ENCODE measurements around the gene RBCK1. TPM values are rescaled to one million over a fixed set of nuclear protein-coding genes. Genes with fewer than 3 reads are reported as not detected.
"Not testable (repeated sequence)": the region's sequence is repeated elsewhere in the genome, so short reads cannot be mapped to it uniquely, and the experiment has no call there.

The RBCK1 gene
- polyA plus RNA-seq, 2 donors = 58.6 to 86.6 TPM

- not testable (repeated sequence) for H3K9me3 ChIP-seq (ENCODE audit: control insufficient read depth in 2 of 2, insufficient read depth in 1 of 2, low read depth in 1 of 2, low read length in 1 of 2); H3K27me3 ChIP-seq (ENCODE audit: control insufficient read depth in 1 of 2, insufficient read depth in 2 of 2, low read length in 2 of 2); H3K4me1 ChIP-seq (ENCODE audit: control insufficient read depth in 2 of 2, insufficient read depth in 2 of 2, low read length in 1 of 2); H3K36me3 ChIP-seq (ENCODE audit: control insufficient read depth in 2 of 2, insufficient read depth in 2 of 2, low read length in 1 of 2); H3K4me3 ChIP-seq (ENCODE audit: low read depth in 1 of 2, low read length in 2 of 2); H3K27ac ChIP-seq (ENCODE audit: low read depth in 2 of 2, low read length in 1 of 2)
- WGBS, 2 donors = 83 to 93% methylated on average over 6 of the region's 6 CpGs
These were observed 68.6 kb downstream of the RBCK1 start for GRCh38 chr20:476561-477249.

GRCh38 chr20:478010-478948, 70.2 kb downstream of the RBCK1 start:
- 85 to 86% methylated on average over 8 of the region's 8 CpGs for WGBS, 2 donors
- peaks cover 6% of the 10 kb centered on the region in 2 donors for H3K36me3 ChIP-seq (ENCODE audit: control insufficient read depth in 2 of 2, insufficient read depth in 2 of 2, low read length in 1 of 2)
- no peaks in the 10 kb centered on the region for H3K27me3 ChIP-seq (ENCODE audit: control insufficient read depth in 1 of 2, insufficient read depth in 2 of 2, low read length in 2 of 2)
- H3K9me3 ChIP-seq (ENCODE audit: control insufficient read depth in 2 of 2, insufficient read depth in 1 of 2, low read depth in 1 of 2, low read length in 1 of 2) = no peaks in the 10 kb centered on the region
- H3K4me3 ChIP-seq (ENCODE audit: low read depth in 1 of 2, low read length in 2 of 2) = no peak overlapping the region
- no peaks in the 10 kb centered on the region for H3K4me1 ChIP-seq (ENCODE audit: control insufficient read depth in 2 of 2, insufficient read depth in 2 of 2, low read length in 1 of 2)
- no peak overlapping the region for H3K27ac ChIP-seq (ENCODE audit: low read depth in 2 of 2, low read length in 1 of 2)

- no peaks in the 10 kb centered on the region for H3K4me1 ChIP-seq (ENCODE audit: control insufficient read depth in 2 of 2, insufficient read depth in 2 of 2, low read length in 1 of 2)
- no peak overlapping the region for H3K27ac ChIP-seq (ENCODE audit: low read depth in 2 of 2, low read length in 1 of 2)
- H3K36me3 ChIP-seq (ENCODE audit: control insufficient read depth in 2 of 2, insufficient read depth in 2 of 2, low read length in 1 of 2) = peaks cover 6 to 11% of the 10 kb centered on the region in 2 donors
- H3K27me3 ChIP-seq (ENCODE audit: control insufficient read depth in 1 of 2, insufficient read depth in 2 of 2, low read length in 2 of 2) = no peaks in the 10 kb centered on the region
- WGBS, 2 donors = 41 to 59% methylated on average over 3 of the region's 3 CpGs
- no peak overlapping the region for H3K4me3 ChIP-seq (ENCODE audit: low read depth in 1 of 2, low read length in 2 of 2)
- H3K9me3 ChIP-seq (ENCODE audit: control insufficient read depth in 2 of 2, insufficient read depth in 1 of 2, low read depth in 1 of 2, low read length in 1 of 2) = no peaks in the 10 kb centered on the region
These were observed 70.9 kb downstream of the RBCK1 start for GRCh38 chr20:478949-479429.

GRCh38 chr20:479487-479886, 71.4 kb downstream of the RBCK1 start:
- Histone ChIP-seq H3K4me1 (ENCODE audit: control insufficient read depth in 2 of 2, insufficient read depth in 2 of 2, low read length in 1 of 2) (no peaks in the 10 kb centered on the region), H3K27ac (ENCODE audit: low read depth in 2 of 2, low read length in 1 of 2) (no peak overlapping the region), H3K4me3 (ENCODE audit: low read depth in 1 of 2, low read length in 2 of 2) (no peak overlapping the region), H3K36me3 (ENCODE audit: control insufficient read depth in 2 of 2, insufficient read depth in 2 of 2, low read length in 1 of 2) (peaks cover 9 to 11% of the 10 kb centered on the region in 2 donors), H3K9me3 (ENCODE audit: control insufficient read depth in 2 of 2, insufficient read depth in 1 of 2, low read depth in 1 of 2, low read length in 1 of 2) (no peaks in the 10 kb centered on the region), H3K27me3 (ENCODE audit: control insufficient read depth in 1 of 2, insufficient read depth in 2 of 2, low read length in 2 of 2) (no peaks in the 10 kb centered on the region)
- WGBS, 2 donors = 65 to 73% methylated on average over 2 of the region's 2 CpGs

GRCh38 chr20:480044-480443, 71.9 kb downstream of the RBCK1 start:
- Histone ChIP-seq H3K27ac (ENCODE audit: low read depth in 2 of 2, low read length in 1 of 2) (no peak overlapping the region), H3K36me3 (ENCODE audit: control insufficient read depth in 2 of 2, insufficient read depth in 2 of 2, low read length in 1 of 2) (peaks cover 9 to 11% of the 10 kb centered on the region in 2 donors), H3K4me3 (ENCODE audit: low read depth in 1 of 2, low read length in 2 of 2) (no peak overlapping the region), H3K4me1 (ENCODE audit: control insufficient read depth in 2 of 2, insufficient read depth in 2 of 2, low read length in 1 of 2) (no peaks in the 10 kb centered on the region), H3K27me3 (ENCODE audit: control insufficient read depth in 1 of 2, insufficient read depth in 2 of 2, low read length in 2 of 2) (no peaks in the 10 kb centered on the region), H3K9me3 (ENCODE audit: control insufficient read depth in 2 of 2, insufficient read depth in 1 of 2, low read depth in 1 of 2, low read length in 1 of 2) (no peaks in the 10 kb centered on the region)
- whole genome bisulfite sequencing, 2 donors = 56 to 65% methylated on average over 3 of the region's 3 CpGs

- WGBS, 2 donors = 56 to 83% methylated on average over 1 of the region's 1 CpG
- no peaks in the 10 kb centered on the region for H3K27me3 ChIP-seq (ENCODE audit: control insufficient read depth in 1 of 2, insufficient read depth in 2 of 2, low read length in 2 of 2)
- H3K4me3 ChIP-seq (ENCODE audit: low read depth in 1 of 2, low read length in 2 of 2) = no peak overlapping the region
- peaks cover 11 to 12% of the 10 kb centered on the region in 2 donors for H3K36me3 ChIP-seq (ENCODE audit: control insufficient read depth in 2 of 2, insufficient read depth in 2 of 2, low read length in 1 of 2)
- H3K9me3 ChIP-seq (ENCODE audit: control insufficient read depth in 2 of 2, insufficient read depth in 1 of 2, low read depth in 1 of 2, low read length in 1 of 2) = no peaks in the 10 kb centered on the region
- H3K4me1 ChIP-seq (ENCODE audit: control insufficient read depth in 2 of 2, insufficient read depth in 2 of 2, low read length in 1 of 2) = no peaks in the 10 kb centered on the region
- H3K27ac ChIP-seq (ENCODE audit: low read depth in 2 of 2, low read length in 1 of 2) = no peak overlapping the region
These were observed 73.1 kb downstream of the RBCK1 start for GRCh38 chr20:481167-481566.

Other genes starting within 250 kb of the RBCK1 start
- not detected for gene DEFB128, start 218.6 kb upstream of the RBCK1 start, polyA plus RNA-seq
- gene DEFB129, start 181.0 kb upstream of the RBCK1 start, polyA plus RNA-seq = not detected
- gene DEFB132, start 150.6 kb upstream of the RBCK1 start, polyA plus RNA-seq = not detected
- gene C20orf96, start 117.5 kb upstream of the RBCK1 start, polyA plus RNA-seq = 1 to 10 TPM; 1.9 TPM
- 1 to 10 TPM; 5.7 to 6.2 TPM for gene ZCCHC3, start 110.7 kb upstream of the RBCK1 start, polyA plus RNA-seq
- gene SOX12, start 82.7 kb upstream of the RBCK1 start, polyA plus RNA-seq = 1 to 10 TPM; 2.2 to 2.4 TPM
- gene NRSN2, start 61.2 kb upstream of the RBCK1 start, polyA plus RNA-seq = 1 to 10 TPM; 6.0 to 6.1 TPM
- 10 to 100 TPM in 1 of 2 donors, 1 to 10 TPM in 1; 7.6 to 21.1 TPM for gene TRIB3, start 27.5 kb upstream of the RBCK1 start, polyA plus RNA-seq
- gene TBC1D20, start 54.2 kb downstream of the RBCK1 start, polyA plus RNA-seq = 10 to 100 TPM; 15.6 to 18.1 TPM
- 10 to 100 TPM; 22.2 to 31.7 TPM for gene CSNK2A1, start 135.5 kb downstream of the RBCK1 start, polyA plus RNA-seq
- gene TCF15, start 202.0 kb downstream of the RBCK1 start, polyA plus RNA-seq = under 1 TPM; 0.26 to 0.39 TPM
- 10 to 100 TPM; 16.7 to 41.0 TPM for gene SRXN1, start 244.9 kb downstream of the RBCK1 start, polyA plus RNA-seq